H1 (cell line): ENCODE results near the gene EIF4EBP3. TPM values are rescaled to one million over a fixed set of nuclear protein-coding genes. Genes with fewer than 3 reads are reported as not detected.

Experiments used
- CTCF ChIA-PET: fragments of 300-600 bp; sonication (Branson Sonifier 250); formaldehyde crosslinking; loops from one replicate; lab custom pipeline; 2021; ENCODE audit not compliant: partially characterized antibody; lab: Charles Lee
- POLR2A ChIA-PET: fragments of 300-600 bp; sonication (Branson Sonifier 250); formaldehyde crosslinking; loops from one replicate; lab custom pipeline; 2021; ENCODE audit warnings: inconsistent platforms; ENCODE audit not compliant: partially characterized antibody; lab: Charles Lee
- DNase-seq, 2 experiments: peaks; one replicate each; pipeline versions ENCODE4 v3.0.0 to v3.0.0-alpha.2; 2010 to 2022; ENCODE audit warnings: low spot score in 2 of 2, low read depth in 1 of 2, mixed read lengths in 1 of 2
- FAIRE-seq: peaks from 2 replicates; lab custom pipeline; 2011; peaks lifted over from hg19 to GRCh38; lab: Jason Lieb, UNC
- H2AFZ ChIP-seq: 2 replicates; pipeline ENCODE4 v1.8.1; 2012; ENCODE audit warnings: low read length, inconsistent platforms
- H2AK5ac ChIP-seq: 2 replicates; pipeline ENCODE4 v1.6.1; 2013; ENCODE audit warnings: low read depth, low read length
- H2BK120ac ChIP-seq: replicated peaks from 2 replicates; pipeline ENCODE3; 2013; ENCODE audit warnings: low read depth, low read length, inconsistent platforms
- H2BK12ac ChIP-seq: 2 replicates; pipeline ENCODE4 v1.6.1; 2013; ENCODE audit warnings: low read depth, low read length
- H2BK15ac ChIP-seq: 2 replicates; pipeline ENCODE4 v1.6.1; 2013; ENCODE audit warnings: low read length
- H2BK20ac ChIP-seq: 2 replicates; pipeline ENCODE4 v1.6.1; 2013; ENCODE audit warnings: low read length
- H2BK5ac ChIP-seq: 2 replicates; pipeline ENCODE4 v1.6.1; 2013; ENCODE audit warnings: low read depth, low read length
- H3K14ac ChIP-seq: 2 replicates; pipeline ENCODE4 v1.6.1; 2013; ENCODE audit warnings: inconsistent platforms; ENCODE audit not compliant: insufficient read length
- H3K18ac ChIP-seq: 2 replicates; pipeline ENCODE4 v1.6.1; 2013; ENCODE audit warnings: low read length; ENCODE audit errors: extremely low read depth
- H3K23ac ChIP-seq: 2 replicates; pipeline ENCODE4 v1.6.1; 2013; ENCODE audit warnings: inconsistent platforms; ENCODE audit not compliant: insufficient read length
- H3K23me2 ChIP-seq: 2 replicates; pipeline ENCODE4 v1.6.1; 2013; ENCODE audit warnings: low read depth, low read length
- H3K27ac ChIP-seq: 2 replicates; pipeline ENCODE4 v1.6.1; 2011; ENCODE audit warnings: low read depth, low read length, inconsistent platforms
- H3K27me3 ChIP-seq, 4 experiments: replicated peaks in 1 of 4; 1 replicate in 1 of 4; 2 replicates in 3 of 4; pipeline versions ENCODE4 v1.6.1 to v1.8.1; 2011 to 2013; ENCODE audit warnings: low read length in 3 of 4, mild to moderate bottlenecking in 3 of 4, inconsistent platforms in 2 of 4, mixed read lengths in 2 of 4, moderate library complexity in 1 of 4; ENCODE audit not compliant: control insufficient read depth in 3 of 4, insufficient read depth in 3 of 4; ENCODE audit errors: extremely low read depth in 1 of 4
- H3K36me3 ChIP-seq, 4 experiments: 2 replicates each; pipeline versions ENCODE4 v1.6.1 to v1.8.1; 2011 to 2013; ENCODE audit warnings: mild to moderate bottlenecking in 4 of 4, low read length in 3 of 4, moderate library complexity in 2 of 4, control low read depth in 1 of 4, inconsistent platforms in 1 of 4; ENCODE audit not compliant: insufficient read depth in 4 of 4, control insufficient read depth in 2 of 4
- H3K4ac ChIP-seq: replicated peaks from 2 replicates; pipeline ENCODE3; 2013; ENCODE audit warnings: low read length, low read depth, mixed read lengths, inconsistent platforms; ENCODE audit not compliant: insufficient read length
- H3K4me1 ChIP-seq, 4 experiments: replicated peaks in 1 of 4; 1 replicate in 1 of 4; 2 replicates in 3 of 4; pipeline versions ENCODE4 v1.6.1 to v1.8.1; 2011 to 2013; ENCODE audit warnings: low read length in 3 of 4, inconsistent platforms in 2 of 4, mixed read lengths in 1 of 4; ENCODE audit not compliant: insufficient read depth in 4 of 4, control insufficient read depth in 3 of 4
- H3K4me2 ChIP-seq, 2 experiments: 2 replicates each; pipeline versions ENCODE4 v1.6.1 to v1.8.1; 2011 to 2013; ENCODE audit warnings: low read depth in 2 of 2, low read length in 2 of 2, control low read depth in 1 of 2, inconsistent platforms in 1 of 2, mild to moderate bottlenecking in 1 of 2; ENCODE audit not compliant: insufficient read depth in 1 of 2
- H3K4me3 ChIP-seq, 4 experiments: fragments of 200-600, 300-600 bp in 1 of 4; sonication (generic), shearing (Covaris generic), sonication (Bioruptor Twin) in 1 of 4; 2 replicates each; pipeline versions ENCODE4 v1.5.1 to v1.8.1; 2011 to 2016; ENCODE audit warnings: low read length in 4 of 4, low read depth in 3 of 4, control low read depth in 2 of 4, inconsistent platforms in 2 of 4, mild to moderate bottlenecking in 2 of 4, mixed read lengths in 1 of 4, moderate library complexity in 1 of 4; ENCODE audit not compliant: insufficient read depth in 2 of 4; ENCODE audit errors: extremely low read depth in 1 of 4
- H3K56ac ChIP-seq: replicated peaks from 2 replicates; pipeline ENCODE3; 2013; ENCODE audit warnings: low read depth, mild to moderate bottlenecking, mixed read lengths, low read length, inconsistent platforms; ENCODE audit not compliant: insufficient read length
- H3K79me1 ChIP-seq: 2 replicates; pipeline ENCODE4 v1.6.1; 2013; ENCODE audit warnings: low read depth, low read length, control low read depth
- H3K79me2 ChIP-seq, 2 experiments: 2 replicates each; pipeline versions ENCODE4 v1.6.1 to v1.8.1; 2012 to 2013; ENCODE audit warnings: low read length in 2 of 2, mild to moderate bottlenecking in 2 of 2, inconsistent platforms in 1 of 2; ENCODE audit not compliant: insufficient read depth in 2 of 2, control insufficient read depth in 1 of 2
- H3K9ac ChIP-seq, 4 experiments: replicated peaks in 1 of 4; 1 replicate in 1 of 4; 2 replicates in 3 of 4; pipeline versions ENCODE4 v1.6.1 to v1.8.1; 2011 to 2013; ENCODE audit warnings: low read depth in 3 of 4, low read length in 3 of 4, control low read depth in 2 of 4, mild to moderate bottlenecking in 2 of 4, moderate library complexity in 2 of 4, inconsistent platforms in 1 of 4; ENCODE audit errors: extremely low read depth in 1 of 4
- H3K9me3 ChIP-seq, 2 experiments: 2 replicates each; pipeline versions ENCODE4 v1.6.1 to v1.8.1; 2012 to 2013; ENCODE audit warnings: mild to moderate bottlenecking in 2 of 2, moderate library complexity in 2 of 2, control low read depth in 1 of 2, inconsistent platforms in 1 of 2, low read depth in 1 of 2, low read length in 1 of 2, mixed read lengths in 1 of 2; ENCODE audit not compliant: insufficient read depth in 2 of 2
- H4K20me1 ChIP-seq, 2 experiments: replicated peaks in 1 of 2; 2 replicates each; pipeline versions ENCODE3 to v1.8.1; 2011 to 2013; ENCODE audit warnings: inconsistent platforms in 2 of 2, low read length in 2 of 2, mild to moderate bottlenecking in 1 of 2; ENCODE audit not compliant: insufficient read depth in 2 of 2, control insufficient read depth in 1 of 2
- H4K5ac ChIP-seq: 2 replicates; pipeline ENCODE4 v1.6.1; 2013; ENCODE audit warnings: low read length, low read depth, mixed read lengths, inconsistent platforms; ENCODE audit not compliant: insufficient read length
- H4K8ac ChIP-seq: 2 replicates; pipeline ENCODE4 v1.8.0; 2013; ENCODE audit warnings: mild to moderate bottlenecking, moderate library complexity, low read length, inconsistent platforms; ENCODE audit not compliant: insufficient read depth; ENCODE audit errors: extremely low read depth
- H4K91ac ChIP-seq: replicated peaks from 2 replicates; pipeline ENCODE3; 2013; ENCODE audit warnings: low read length, mixed read lengths, inconsistent platforms; ENCODE audit not compliant: insufficient read length
- FOSL1 ChIP-seq: IDR thresholded peaks from 2 replicates; pipeline ENCODE4 v1.6.1; 2011; ENCODE audit warnings: mild to moderate bottlenecking, low read depth, low read length, moderate library complexity; ENCODE audit not compliant: insufficient read depth
- GTF2F1 ChIP-seq: IDR thresholded peaks from 2 replicates; pipeline ENCODE4 v1.6.1; 2012; ENCODE audit warnings: low read depth, low read length, improper control_type of control experiment, borderline replicate concordance
- HDAC2 ChIP-seq, 2 experiments: fragments of 300-600 bp in 1 of 2; sonication (generic) in 1 of 2; IDR thresholded peaks; 2 replicates each; pipeline ENCODE4 v1.6.1; 2011 to 2012; ENCODE audit warnings: low read depth in 2 of 2, low read length in 2 of 2, mild to moderate bottlenecking in 2 of 2, moderate library complexity in 2 of 2, borderline replicate concordance in 1 of 2, inconsistent platforms in 1 of 2
- NANOG ChIP-seq: IDR thresholded peaks from 2 replicates; pipeline ENCODE4 v1.6.1; 2011; ENCODE audit warnings: low read length, low read depth, mild to moderate bottlenecking, inconsistent platforms; ENCODE audit not compliant: insufficient read depth, poor library complexity, severe bottlenecking
- NRF1 ChIP-seq: IDR thresholded peaks from 2 replicates; pipeline ENCODE4 v1.6.1; 2011; ENCODE audit warnings: mild to moderate bottlenecking, low read depth, low read length, improper control_type of control experiment
- RNF2 ChIP-seq: fragments of 200-900, 300-1000 bp; sonication (generic); IDR thresholded peaks from 2 replicates; pipeline ENCODE4 v1.7.1; 2016; ENCODE audit warnings: borderline replicate concordance, low read depth, mild to moderate bottlenecking, antibody characterized with exemption, low read length; ENCODE audit not compliant: poor library complexity, severe bottlenecking; ENCODE audit errors: missing control alignments
- SIN3A ChIP-seq, 2 experiments: IDR thresholded peaks in 1 of 2; conservative IDR thresholded peaks in 1 of 2; 2 replicates each; pipeline ENCODE4 v1.6.1; 2011 to 2012; ENCODE audit warnings: low read length in 2 of 2, improper control_type of control experiment in 1 of 2, low read depth in 1 of 2, mild to moderate bottlenecking in 1 of 2
- WGBS, 2 experiments: shearing (Covaris generic) in 1 of 2; methylation state at CpG; one replicate each; pipeline versions ENCODE4 v1.1.6 to v1.1.7; 2013 to 2015; ENCODE audit warnings: low lambda C conversion rate in 2 of 2, mixed read lengths in 2 of 2, inconsistent platforms in 1 of 2, low coverage in 1 of 2, missing lambda C conversion rate in 1 of 2; ENCODE audit not compliant: insufficient replicate concordance in 2 of 2, insufficient coverage in 1 of 2, insufficient read length in 1 of 2; ENCODE audit errors: extremely low coverage in 1 of 2, missing lambda C conversion rate in 1 of 2; 5-methylcytosine and 5-hydroxymethylcytosine counted together
- polyA plus RNA-seq, 7 experiments: library from polyadenylated mRNA; depleted of rRNA in 3 of 7; stranded (reverse) in 5 of 7; unstranded in 2 of 7; fragments of >200 nt in 5 of 7; fragments of 200-250 nt in 2 of 7; gene quantifications; 1 replicate in 5 of 7; 2 replicates in 1 of 7; 4 replicates in 1 of 7; pipeline versions ENCODE4 v1.2.1 to v1.2.3, GENCODE V29; 2011 to 2013; ENCODE audit warnings: missing spikeins in 2 of 7, mixed read lengths in 2 of 7
- total RNA-seq: library from RNA; stranded (reverse); fragmentation: NEBNext Ultra II Directional; extraction: Animal tissue kit (Norgen Biotek cat#: 25700); gene quantifications from 2 replicates; pipeline ENCODE4 v1.2.1, GENCODE V29; 2021
- TF ChIP-seq, protein P1 (sequence below): IDR thresholded peaks from 2 replicates; pipeline ENCODE4 v1.6.1; 2012; ENCODE audit warnings: inconsistent platforms

The EIF4EBP3 gene
- total and polyA plus RNA-seq, 2 of the 8 experiments (the other 6 are each of a cell fraction or from before 2014, with no cell fraction given): 11.1 to 11.7 TPM

DNA sequence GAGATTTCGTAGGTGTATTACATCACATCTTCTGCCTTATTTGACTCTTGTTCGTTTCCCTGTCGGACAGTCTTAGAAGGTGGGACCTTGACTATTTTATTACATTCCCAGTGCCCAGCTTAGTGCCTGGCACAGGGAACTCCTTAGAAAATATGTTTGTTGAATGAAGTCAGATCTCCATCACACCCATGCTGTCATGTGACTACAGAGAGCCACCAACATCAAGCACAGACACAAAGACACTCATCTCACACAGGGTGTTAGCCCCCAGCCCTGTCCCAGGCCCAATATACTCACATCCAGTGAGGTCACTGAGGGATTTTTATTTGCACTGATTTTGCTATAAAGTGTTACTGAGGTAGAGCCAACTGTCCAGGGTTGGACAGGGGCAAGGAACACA lies 10.5 kb downstream of the EIF4EBP3 start:
- Histone ChIP-seq H2AFZ (no peak overlapping the region), H3K79me2 (peaks cover 9 to 37% of the 10 kb centered on the region in 2 experiments; a peak in 3 of 4 replicates)
- TF ChIP-seq RNF2 (no peak), NRF1 (no peak), NANOG (no peak), HDAC2 (IDR thresholded peaks at IDR 0.05; ENCODE audit: borderline replicate concordance in 1 of 2, low read depth in 2 of 2, low read length in 2 of 2) (no peak), FOSL1 (no peak), GTF2F1 (no peak), SIN3A (conservative IDR thresholded peaks at IDR 0.05 in 1 of 2, IDR thresholded peaks at IDR 0.05 in 1 of 2; ENCODE audit: low read depth in 1 of 2, low read length in 2 of 2) (no peak)
- TF ChIP-seq, protein P1, sequence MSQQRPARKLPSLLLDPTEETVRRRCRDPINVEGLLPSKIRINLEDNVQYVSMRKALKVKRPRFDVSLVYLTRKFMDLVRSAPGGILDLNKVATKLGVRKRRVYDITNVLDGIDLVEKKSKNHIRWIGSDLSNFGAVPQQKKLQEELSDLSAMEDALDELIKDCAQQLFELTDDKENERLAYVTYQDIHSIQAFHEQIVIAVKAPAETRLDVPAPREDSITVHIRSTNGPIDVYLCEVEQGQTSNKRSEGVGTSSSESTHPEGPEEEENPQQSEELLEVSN: no peak

More for the DNA sequence above, 10.5 kb downstream of the EIF4EBP3 start:
- no peak overlapping the region for H4K5ac ChIP-seq
- H3K18ac ChIP-seq: peak overlapping the region; percentile 98
- H2BK120ac ChIP-seq: peak overlapping the region; percentile 65
- peak overlapping the region; percentile 85 for H3K27ac ChIP-seq
- H3K36me3 ChIP-seq: no peaks in the 10 kb centered on the region; a peak in 1 of 8 replicates
- peaks cover 8% of the 10 kb centered on the region; the same call in 1 of the 2 replicates for H3K23me2 ChIP-seq
- ChIA-PET POLR2A (interaction anchor here (0.9 to 10.8 kb wide), 14 partner anchors 9 to 199 kb away, joined by 3 to 191 read pairs (median 6); partner anchors contain the start of genes ANKHD1, DND1, EIF4EBP3 and HARS1), CTCF (interaction anchor here (1.1 to 3.4 kb wide), 3 partner anchors 10 to 154 kb away, joined by 3 to 19 read pairs (median 12); partner anchors contain the start of gene EIF4EBP3)
- DNase-seq (no peak), FAIRE-seq (no peak)
- peak overlapping the region; percentile 98 for H2AK5ac ChIP-seq
- peak overlapping the region; percentile 91 for H2BK5ac ChIP-seq
- H3K9ac ChIP-seq: peak overlapping the region in 3 of 4 experiments; percentile 60 to 85 (median 69); a peak in 5 of 7 replicates
- no peaks in the 10 kb centered on the region for H3K27me3 ChIP-seq
- H2BK15ac ChIP-seq: peak overlapping the region; percentile 99
- H3K79me1 ChIP-seq: peaks cover 5% of the 10 kb centered on the region
- peak overlapping the region; percentile 66 to 82 for H3K4me2 ChIP-seq
- H3K56ac ChIP-seq: no peak overlapping the region
- H3K14ac ChIP-seq: no peak overlapping the region
- 90% methylated on average over 3 of the region's 3 CpGs; no CpG with 5 or more reads in 1 of the 2 experiments for WGBS, 2 experiments
- peak overlapping the region; percentile 94 for H2BK12ac ChIP-seq
- no peak overlapping the region for H3K23ac ChIP-seq
- H4K91ac ChIP-seq: peak overlapping the region; percentile 87
- H4K20me1 ChIP-seq: peaks cover 0 to 5% of the 10 kb centered on the region in 2 experiments
- H4K8ac ChIP-seq: peak overlapping the region; percentile 98; the same call in 1 of the 2 replicates
- peak overlapping the region; percentile 61 to 93 (median 64); a peak in 7 of 8 replicates for H3K4me3 ChIP-seq
- peak overlapping the region; percentile 89 for H3K4ac ChIP-seq
- H3K4me1 ChIP-seq: peaks cover 0 to 6% (median 5%) of the 10 kb centered on the region in 4 experiments; a peak in 4 of 7 replicates
- H3K9me3 ChIP-seq: no peaks in the 10 kb centered on the region
- H2BK20ac ChIP-seq: peak overlapping the region; percentile 86; the same call in 1 of the 2 replicates
